ENCODE data around the gene VSIR. TPM values are rescaled to one million over a fixed set of nuclear protein-coding genes. Genes with fewer than 3 reads are reported as not detected.

VSIR gene
- total RNA-seq, 1 experiment from 2014 or later: 18.5 TPM

DNA sequence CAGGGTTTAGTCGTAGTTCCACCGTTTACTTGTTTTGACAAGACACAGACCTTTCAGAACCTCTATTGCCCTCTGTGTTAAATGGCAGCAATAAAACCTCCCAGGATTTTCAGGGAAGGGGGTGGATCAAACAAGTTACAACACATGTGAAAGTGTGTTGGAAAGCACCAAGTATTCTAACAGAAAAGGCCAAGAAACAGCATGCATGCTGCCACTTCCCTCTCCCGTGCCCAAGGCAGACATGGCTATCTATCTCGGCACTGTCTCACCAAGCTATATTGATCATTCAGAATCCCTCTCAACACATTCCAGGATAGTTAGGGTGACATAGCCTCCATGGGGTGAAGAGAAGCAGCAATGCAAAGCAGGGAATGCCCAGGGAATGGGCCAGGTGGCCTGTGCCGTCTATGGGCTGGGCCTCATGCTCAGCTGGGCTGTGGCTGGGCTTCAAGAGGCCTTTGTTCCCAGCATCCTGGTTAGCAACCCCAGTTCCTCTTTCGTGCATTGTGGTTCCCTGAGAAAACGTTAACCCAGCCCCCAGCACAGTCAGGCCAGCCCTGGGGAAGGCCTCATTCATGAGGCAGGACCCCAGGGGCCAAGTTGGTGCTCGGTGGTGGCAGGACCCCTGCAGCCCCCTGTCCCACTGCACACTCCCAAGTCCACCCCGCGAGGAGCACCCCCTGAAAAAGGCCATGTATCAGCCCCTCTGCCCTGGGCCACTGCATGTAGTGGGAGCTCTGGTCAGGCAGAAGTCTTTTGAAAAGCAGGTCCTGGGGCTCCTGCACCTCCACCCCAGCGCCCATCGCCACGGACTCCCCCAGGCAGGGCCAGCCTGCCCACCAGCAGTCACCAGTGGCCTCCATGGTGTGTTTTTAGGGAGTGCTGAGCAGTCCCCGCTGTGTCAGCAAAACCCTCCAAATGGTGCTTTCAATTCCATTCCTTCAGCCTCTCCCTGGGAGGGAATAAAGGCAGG is 25.5 kb downstream of the VSIR start (continued):
- TF ChIP-seq EZH2 (IDR thresholded peaks at IDR 0.05): no peak

DNA sequence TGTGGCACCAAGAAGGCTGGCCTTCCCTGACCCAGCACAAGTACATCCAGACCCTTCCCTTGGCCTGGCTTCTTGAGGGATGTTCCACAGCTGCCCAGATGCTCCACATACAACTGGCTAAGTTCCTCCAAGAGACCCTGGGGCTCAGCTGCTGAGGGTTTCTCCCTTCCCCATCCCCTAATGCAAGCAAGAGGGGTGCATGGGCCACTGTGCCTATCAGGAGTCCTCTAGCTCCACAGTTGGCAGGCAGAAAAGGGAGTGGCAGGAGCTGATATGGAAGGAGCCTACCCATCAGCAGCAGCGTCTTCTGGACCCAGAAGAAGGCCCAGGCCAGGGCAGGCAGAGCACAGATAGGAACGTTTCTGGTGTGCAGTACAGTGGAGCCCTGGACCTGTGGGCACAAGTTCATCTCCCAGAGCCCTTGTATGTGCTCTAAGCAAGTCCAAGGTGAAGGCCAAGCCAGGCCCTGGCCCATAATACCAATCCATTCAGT is 26.2 kb downstream of the VSIR start:
- no peaks in the 10 kb centered on the region for H3K9me3 ChIP-seq (ENCODE audit: control insufficient read depth in 1 of 2, insufficient read depth in 1 of 2, low read depth in 1 of 2, low read length in 2 of 2)
- H3K9me2 ChIP-seq (ENCODE audit: insufficient read depth): no peaks in the 10 kb centered on the region
- intact Hi-C loops (cut with micrococcal nuclease): no loop called here
- no peak overlapping the region for H3K4me3 ChIP-seq (replicated peaks in 1 of 2; ENCODE audit: low read depth in 1 of 2, low read length in 2 of 2)
- RAD21 ChIA-PET (ENCODE audit: low non-redundant PET in 1 of 2, low total read pairs in 2 of 2, uncharacterized antibody in 2 of 2, unreplicated experiment in 2 of 2): no interaction called here
- TF ChIP-seq SP1 (IDR thresholded peaks at IDR 0.05; ENCODE audit: low read depth) (no peak), EZH2phosphoT487 (IDR thresholded peaks at IDR 0.05; ENCODE audit: borderline replicate concordance) (no peak), CEBPB (IDR thresholded peaks at IDR 0.05; ENCODE audit: low read depth) (no peak), RAD21 (IDR thresholded peaks at IDR 0.05; ENCODE audit: low read depth) (no peak), EGR1 (IDR thresholded peaks at IDR 0.05; ENCODE audit: low read depth) (no peak)
- TF ChIP-seq, protein P1, sequence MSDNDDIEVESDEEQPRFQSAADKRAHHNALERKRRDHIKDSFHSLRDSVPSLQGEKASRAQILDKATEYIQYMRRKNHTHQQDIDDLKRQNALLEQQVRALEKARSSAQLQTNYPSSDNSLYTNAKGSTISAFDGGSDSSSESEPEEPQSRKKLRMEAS (IDR thresholded peaks at IDR 0.05): no peak
- TF ChIP-seq, protein P2, sequence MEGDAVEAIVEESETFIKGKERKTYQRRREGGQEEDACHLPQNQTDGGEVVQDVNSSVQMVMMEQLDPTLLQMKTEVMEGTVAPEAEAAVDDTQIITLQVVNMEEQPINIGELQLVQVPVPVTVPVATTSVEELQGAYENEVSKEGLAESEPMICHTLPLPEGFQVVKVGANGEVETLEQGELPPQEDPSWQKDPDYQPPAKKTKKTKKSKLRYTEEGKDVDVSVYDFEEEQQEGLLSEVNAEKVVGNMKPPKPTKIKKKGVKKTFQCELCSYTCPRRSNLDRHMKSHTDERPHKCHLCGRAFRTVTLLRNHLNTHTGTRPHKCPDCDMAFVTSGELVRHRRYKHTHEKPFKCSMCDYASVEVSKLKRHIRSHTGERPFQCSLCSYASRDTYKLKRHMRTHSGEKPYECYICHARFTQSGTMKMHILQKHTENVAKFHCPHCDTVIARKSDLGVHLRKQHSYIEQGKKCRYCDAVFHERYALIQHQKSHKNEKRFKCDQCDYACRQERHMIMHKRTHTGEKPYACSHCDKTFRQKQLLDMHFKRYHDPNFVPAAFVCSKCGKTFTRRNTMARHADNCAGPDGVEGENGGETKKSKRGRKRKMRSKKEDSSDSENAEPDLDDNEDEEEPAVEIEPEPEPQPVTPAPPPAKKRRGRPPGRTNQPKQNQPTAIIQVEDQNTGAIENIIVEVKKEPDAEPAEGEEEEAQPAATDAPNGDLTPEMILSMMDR (IDR thresholded peaks at IDR 0.05 in 2 of 3, conservative IDR thresholded peaks at IDR 0.05 in 1 of 3; ENCODE audit: borderline replicate concordance in 1 of 3, insufficient read depth in 1 of 3, low read depth in 2 of 3, low read length in 2 of 3): no peak
- CTCF ChIA-PET: no interaction called here
- no peaks in the 10 kb centered on the region for H3K36me3 ChIP-seq (ENCODE audit: control insufficient read depth in 1 of 2, insufficient read depth in 2 of 2, low read length in 2 of 2)
- H2AFZ ChIP-seq (ENCODE audit: low read depth, low read length, poor library complexity, severe bottlenecking): no peak overlapping the region
- DNase-seq (ENCODE audit: low read depth, low spot score) (no peak), ATAC-seq (no peak)
- no TSS peak for BruUV-seq (replicated peaks)
- H3K4me2 ChIP-seq (ENCODE audit: low read length): no peak overlapping the region
- H3K9ac ChIP-seq (ENCODE audit: low read length): no peak overlapping the region
- POLR2A ChIA-PET: no interaction called here
- no peaks in the 10 kb centered on the region for H3K79me2 ChIP-seq (ENCODE audit: insufficient read depth, low read length)
- no peaks in the 10 kb centered on the region for H4K20me1 ChIP-seq (ENCODE audit: insufficient read depth)
- H3K4me1 ChIP-seq (ENCODE audit: control insufficient read depth in 1 of 2, insufficient read depth in 2 of 2, low read length in 2 of 2): peaks cover 5 to 19% of the 10 kb centered on the region in 2 experiments; a peak in 3 of 4 replicates
- no peak overlapping the region for H3K27ac ChIP-seq (ENCODE audit: low read depth, low read length)
- H3K27me3 ChIP-seq (ENCODE audit: insufficient read depth, low read length): no peaks in the 10 kb centered on the region

Data from HCT116 (cell line).